Activated CD4-positive, alpha-beta memory T cell treated with anti-CD3 and anti-CD28 coated beads for 36 hours (primary cell): ENCODE data around the gene GNAZ. TPM values are rescaled to one million over a fixed set of nuclear protein-coding genes. Genes with fewer than 3 reads are reported as not detected.
A peak's percentile ranks its signal among the peaks of the same experiment; 100 is the strongest.

Experiments
- CTCF ChIA-PET: fragments of 350-600 bp; sonication (Branson Sonifier 250); formaldehyde crosslinking; loops from one replicate; lab custom pipeline; 2021; ENCODE audit warnings: antibody characterized with exemption, inconsistent platforms; lab: Charles Lee
- POLR2A ChIA-PET: fragments of 350-600 bp; sonication (Branson Sonifier 250); formaldehyde crosslinking; loops from one replicate; lab custom pipeline; 2021; ENCODE audit warnings: antibody characterized with exemption; lab: Charles Lee
- DNase-seq: peaks from one replicate; pipeline ENCODE4 v3.0.0-alpha.2; 2020
- H3K27ac Mint-ChIP-seq: one replicate; pipeline ENCODE4 v1.8.0; 2021; ENCODE audit warnings: mixed read lengths
- H3K27me3 Mint-ChIP-seq: one replicate; pipeline ENCODE4 v1.8.0; 2021; ENCODE audit warnings: mixed read lengths
- H3K36me3 Mint-ChIP-seq: one replicate; pipeline ENCODE4 v1.8.0; 2021; ENCODE audit warnings: mixed read lengths
- H3K4me1 Mint-ChIP-seq: one replicate; pipeline ENCODE4 v1.8.0; 2021; ENCODE audit warnings: low read depth, mixed read lengths
- H3K4me3 Mint-ChIP-seq: one replicate; pipeline ENCODE4 v1.8.0; 2021; ENCODE audit warnings: mild to moderate bottlenecking, mixed read lengths
- H3K9me3 Mint-ChIP-seq: one replicate; pipeline ENCODE4 v1.8.0; 2021; ENCODE audit warnings: mixed read lengths
- intact Hi-C: fragments of 100-400 bp; cut with micrococcal nuclease; formaldehyde crosslinking; loops from one replicate; pipeline ENCODE4 v1.15.1; 2023
- total RNA-seq, 2 experiments: library from RNA; stranded (reverse); gene quantifications; one replicate each; pipeline ENCODE4 v1.2.3, GENCODE V29; 2021

GNAZ gene
- total RNA-seq, 2 experiments from 2014 or later, result 1.6 to 2.2 TPM

GRCh38 chr22:23119494-23120414 is 49.4 kb downstream of the GNAZ start:
- Mint-ChIP-seq H3K4me3 (peak overlapping the region; percentile 52), H3K4me1 (peaks cover 17% of the 10 kb centered on the region), H3K36me3 (peaks cover 3% of the 10 kb centered on the region), H3K27ac (peak overlapping the region; percentile 82), H3K27me3 (no peaks in the 10 kb centered on the region), H3K9me3 (no peaks in the 10 kb centered on the region)
- ChIA-PET CTCF (interaction anchor here (0.7 to 7.3 kb wide), 8 partner anchors 9 to 266 kb away, joined by 3 to 105 read pairs (median 4); no protein-coding TSS in a partner anchor), POLR2A (interaction anchor here (1.0 kb wide), 1 partner anchor 11 kb away, joined by 3 read pairs; no protein-coding TSS in a partner anchor)
- peak; percentile 78 for DNase-seq
- intact Hi-C loops, result loop anchor here (2.0 kb wide), 1 partner anchor 161 kb away; no protein-coding TSS in a partner anchor

DNA sequence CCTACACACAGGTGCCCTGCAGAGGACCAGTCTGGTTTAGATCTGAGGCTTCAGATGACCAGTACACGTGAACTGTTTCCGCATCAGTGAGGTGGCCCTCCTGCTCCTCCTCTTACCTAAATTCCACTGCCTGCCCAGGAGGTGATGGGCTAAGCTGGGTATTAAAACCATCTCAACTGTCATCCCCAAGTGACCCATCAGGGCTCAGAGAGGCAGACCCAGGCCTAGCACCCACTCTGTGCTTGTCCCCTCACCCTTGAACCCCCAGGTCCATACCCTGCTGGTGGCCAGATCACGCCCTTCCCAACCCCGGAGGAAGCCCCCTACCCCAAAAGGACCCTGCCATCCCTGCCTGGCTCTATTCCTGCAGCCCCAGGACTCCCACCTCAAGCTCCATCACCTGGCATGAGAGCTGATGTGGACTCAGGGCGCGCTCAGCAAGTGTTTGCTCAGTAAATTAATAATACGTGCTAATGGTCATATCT is 50.1 kb downstream of the GNAZ start:
- H3K27ac Mint-ChIP-seq, result no peak overlapping the region
- intact Hi-C loops, result loop anchor here (2.0 kb wide), 1 partner anchor 162 kb away; no protein-coding TSS in a partner anchor
- POLR2A ChIA-PET, result no interaction called here
- CTCF ChIA-PET, result interaction anchor here (0.6 to 7.3 kb wide), 5 partner anchors 14 to 162 kb away, joined by 3 to 105 read pairs (median 5); no protein-coding TSS in a partner anchor
- H3K4me1 Mint-ChIP-seq, result peaks cover 17% of the 10 kb centered on the region
- DNase-seq, result no peak
- no peaks in the 10 kb centered on the region for H3K9me3 Mint-ChIP-seq
- peaks cover 3% of the 10 kb centered on the region for H3K36me3 Mint-ChIP-seq
- no peak overlapping the region for H3K4me3 Mint-ChIP-seq
- no peaks in the 10 kb centered on the region for H3K27me3 Mint-ChIP-seq

DNA sequence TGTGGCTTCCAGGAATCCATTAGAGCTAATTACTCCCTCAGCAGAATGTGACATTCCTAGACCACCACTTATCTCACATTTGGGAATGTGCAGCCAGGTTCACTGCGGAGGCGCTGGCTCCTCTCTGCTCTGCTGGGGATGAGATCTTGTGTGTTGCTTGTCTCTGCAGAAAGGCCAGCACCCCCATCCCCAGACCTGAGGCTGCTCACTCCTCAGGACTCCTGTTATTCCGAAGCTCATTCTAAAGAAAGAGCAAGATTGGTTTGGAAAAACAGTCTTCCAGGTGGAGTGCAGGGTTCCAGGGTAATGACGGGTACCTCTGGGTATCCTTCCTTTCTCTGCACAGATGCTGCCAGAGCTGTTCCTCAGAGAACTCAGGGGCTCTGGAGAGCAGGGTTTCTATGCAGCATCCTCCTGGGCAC is 50.7 kb downstream of the GNAZ start:
- Mint-ChIP-seq H3K4me1 (peaks cover 17% of the 10 kb centered on the region), H3K4me3 (no peak overlapping the region), H3K27me3 (no peaks in the 10 kb centered on the region), H3K36me3 (peaks cover 3% of the 10 kb centered on the region), H3K9me3 (no peaks in the 10 kb centered on the region), H3K27ac (no peak overlapping the region)
- DNase-seq, result no peak
- ChIA-PET POLR2A (no interaction called here), CTCF (interaction anchor here (0.6 to 7.3 kb wide), 4 partner anchors 13 to 163 kb away, joined by 3 to 105 read pairs (median 4); no protein-coding TSS in a partner anchor)
- intact Hi-C loops, result loop anchor here (2.0 kb wide), 1 partner anchor 162 kb away; no protein-coding TSS in a partner anchor

DNA sequence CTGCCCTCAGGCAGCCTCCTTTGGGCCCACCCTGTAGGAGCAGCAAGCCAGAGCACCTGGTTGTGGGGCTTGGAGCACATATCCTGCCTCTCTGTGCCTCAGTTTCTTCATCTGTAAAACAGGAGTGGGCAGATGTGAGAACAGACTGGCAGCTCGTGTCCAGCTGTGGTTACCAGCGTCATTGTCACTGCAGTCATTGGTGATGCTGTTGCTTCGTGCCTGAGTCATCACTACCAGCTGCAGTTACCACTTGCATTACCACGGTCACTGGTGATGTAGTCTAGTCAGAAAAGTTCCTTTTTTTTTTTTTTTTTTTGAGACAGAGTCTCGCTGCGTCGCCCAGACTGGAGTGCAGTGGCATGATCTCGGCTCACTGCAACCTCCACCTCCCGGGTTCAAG is 51.1 kb downstream of the GNAZ start:
- ChIA-PET CTCF (interaction anchor here (0.6 to 7.3 kb wide), 4 partner anchors 13 to 534 kb away, joined by 3 to 105 read pairs (median 4); no protein-coding TSS in a partner anchor), POLR2A (no interaction called here)
- Mint-ChIP-seq H3K27ac (no peak overlapping the region), H3K36me3 (peaks cover 3% of the 10 kb centered on the region), H3K9me3 (no peaks in the 10 kb centered on the region), H3K4me3 (no peak overlapping the region), H3K4me1 (peaks cover 17% of the 10 kb centered on the region), H3K27me3 (no peaks in the 10 kb centered on the region)
- intact Hi-C loops, result loop anchor here (2.0 kb wide), 1 partner anchor 163 kb away; no protein-coding TSS in a partner anchor
- no peak for DNase-seq

GRCh38 chr22:23122216-23122957 is 52.1 kb downstream of the GNAZ start:
- Mint-ChIP-seq H3K36me3 (peaks cover 3% of the 10 kb centered on the region), H3K4me1 (peaks cover 17% of the 10 kb centered on the region), H3K27me3 (no peaks in the 10 kb centered on the region), H3K9me3 (no peaks in the 10 kb centered on the region), H3K27ac (no peak overlapping the region), H3K4me3 (no peak overlapping the region)
- intact Hi-C loops, result no loop called here
- no peak for DNase-seq
- CTCF ChIA-PET, result interaction anchor here (0.6 to 7.3 kb wide), 3 partner anchors 51 to 259 kb away, joined by 3 to 105 read pairs (median 4); no protein-coding TSS in a partner anchor
- POLR2A ChIA-PET, result no interaction called here

- no peak overlapping the region for H3K27ac Mint-ChIP-seq
- H3K9me3 Mint-ChIP-seq, result no peaks in the 10 kb centered on the region
- DNase-seq, result no peak
- H3K27me3 Mint-ChIP-seq, result no peaks in the 10 kb centered on the region
- intact Hi-C loops, result no loop called here
- H3K4me1 Mint-ChIP-seq, result peaks cover 17% of the 10 kb centered on the region
- ChIA-PET CTCF (interaction anchor here (0.6 to 7.3 kb wide), 2 partner anchors 165 to 260 kb away, joined by 4 to 105 read pairs; no protein-coding TSS in a partner anchor), POLR2A (no interaction called here)
- no peak overlapping the region for H3K4me3 Mint-ChIP-seq
- H3K36me3 Mint-ChIP-seq, result peaks cover 3% of the 10 kb centered on the region
Observed at GRCh38 chr22:23122992-23123803, 52.9 kb downstream of the GNAZ start.

DNA sequence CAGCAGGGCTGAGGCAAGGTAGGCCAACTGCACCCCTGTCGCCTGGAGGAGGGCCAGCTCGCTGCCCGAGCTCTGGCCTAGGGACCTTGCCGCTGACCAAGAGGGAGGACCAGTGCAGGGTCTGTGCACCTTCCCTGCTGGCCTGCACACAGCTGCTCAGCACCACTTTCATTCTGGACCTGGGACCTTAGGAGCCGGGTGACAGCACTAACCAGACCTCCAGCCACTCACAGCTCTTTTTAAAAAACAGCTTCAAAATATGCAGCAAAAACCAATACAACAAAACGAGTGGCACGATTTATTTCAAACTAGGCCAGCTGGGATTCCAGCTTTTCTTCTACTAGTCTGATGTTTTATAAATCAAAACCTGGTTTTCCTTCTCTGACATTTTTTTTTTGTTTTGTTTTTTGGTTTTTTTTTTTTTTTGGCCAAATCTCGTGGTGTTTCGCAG is 53.5 kb downstream of the GNAZ start:
- intact Hi-C loops, result no loop called here
- CTCF ChIA-PET, result interaction anchor here (1.3 to 7.3 kb wide), 2 partner anchors 54 to 166 kb away, joined by 3 to 105 read pairs; no protein-coding TSS in a partner anchor
- Mint-ChIP-seq H3K27ac (no peak overlapping the region), H3K4me3 (no peak overlapping the region), H3K36me3 (peaks cover 3% of the 10 kb centered on the region), H3K9me3 (no peaks in the 10 kb centered on the region), H3K27me3 (no peaks in the 10 kb centered on the region), H3K4me1 (peaks cover 17% of the 10 kb centered on the region)
- no peak for DNase-seq
- POLR2A ChIA-PET, result no interaction called here

GRCh38 chr22:23124611-23125511 is 54.5 kb downstream of the GNAZ start:
- Mint-ChIP-seq H3K9me3 (no peaks in the 10 kb centered on the region), H3K4me1 (peaks cover 7% of the 10 kb centered on the region), H3K4me3 (no peak overlapping the region), H3K36me3 (no peaks in the 10 kb centered on the region), H3K27me3 (no peaks in the 10 kb centered on the region), H3K27ac (no peak overlapping the region)
- ChIA-PET CTCF (interaction anchor here (0.6 to 7.3 kb wide), 3 partner anchors 55 to 167 kb away, joined by 3 to 105 read pairs (median 3); no protein-coding TSS in a partner anchor), POLR2A (no interaction called here)
- intact Hi-C loops, result no loop called here
- no peak for DNase-seq

DNA sequence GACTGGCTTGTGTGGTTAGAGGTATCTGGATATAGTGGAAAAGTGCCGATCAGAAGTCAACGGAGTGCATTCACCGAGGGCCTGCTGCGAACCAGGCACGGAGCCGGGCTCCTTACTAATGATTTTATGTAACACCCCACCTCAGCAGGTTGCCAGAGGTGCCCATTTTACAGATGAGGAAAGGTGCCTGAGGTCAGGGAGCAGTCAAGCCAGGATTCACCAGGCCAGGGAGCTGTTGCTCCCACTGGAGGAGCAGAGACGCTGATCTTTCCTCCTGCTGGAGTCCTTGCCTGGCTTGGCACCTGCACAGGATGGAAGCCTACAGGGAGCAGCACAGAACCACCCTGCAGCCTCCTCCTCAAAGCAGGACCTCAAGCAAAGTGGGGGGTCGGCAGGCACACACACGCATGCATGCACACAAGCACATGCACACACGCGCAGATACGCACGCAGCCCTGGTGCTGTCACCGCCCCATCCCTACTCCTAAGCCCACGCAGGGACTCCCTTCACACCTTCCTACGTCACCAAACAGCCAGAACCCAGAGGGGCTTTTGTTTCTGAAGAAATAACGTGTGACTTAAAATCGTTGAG is 55.3 kb downstream of the GNAZ start:
- H3K36me3 Mint-ChIP-seq, result no peaks in the 10 kb centered on the region
- no peak overlapping the region for H3K4me3 Mint-ChIP-seq
- H3K27ac Mint-ChIP-seq, result no peak overlapping the region
- no peaks in the 10 kb centered on the region for H3K27me3 Mint-ChIP-seq
- DNase-seq, result no peak
- ChIA-PET POLR2A (no interaction called here), CTCF (interaction anchor here (1.2 to 7.3 kb wide), 3 partner anchors 156 to 168 kb away, joined by 3 to 217 read pairs (median 105); no protein-coding TSS in a partner anchor)
- no peaks in the 10 kb centered on the region for H3K9me3 Mint-ChIP-seq
- peaks cover under 1% of the 10 kb centered on the region for H3K4me1 Mint-ChIP-seq
- intact Hi-C loops, result no loop called here
